22Rv1 (cell line): Measurements from ENCODE around the gene PFKFB2.

ENCODE experiments used
- ZFX ChIP-seq: fragments of 450-650 bp; IDR thresholded peaks from 2 replicates; pipeline ENCODE4 v1.6.1; 2017; ENCODE audit warnings: antibody characterized with exemption, borderline replicate concordance
- TF ChIP-seq, protein P1 (sequence below): fragments of 450-650 bp; IDR thresholded peaks from 2 replicates; pipeline ENCODE4 v1.5.1; 2017; ENCODE audit warnings: mild to moderate bottlenecking

- TF ChIP-seq, protein P1, sequence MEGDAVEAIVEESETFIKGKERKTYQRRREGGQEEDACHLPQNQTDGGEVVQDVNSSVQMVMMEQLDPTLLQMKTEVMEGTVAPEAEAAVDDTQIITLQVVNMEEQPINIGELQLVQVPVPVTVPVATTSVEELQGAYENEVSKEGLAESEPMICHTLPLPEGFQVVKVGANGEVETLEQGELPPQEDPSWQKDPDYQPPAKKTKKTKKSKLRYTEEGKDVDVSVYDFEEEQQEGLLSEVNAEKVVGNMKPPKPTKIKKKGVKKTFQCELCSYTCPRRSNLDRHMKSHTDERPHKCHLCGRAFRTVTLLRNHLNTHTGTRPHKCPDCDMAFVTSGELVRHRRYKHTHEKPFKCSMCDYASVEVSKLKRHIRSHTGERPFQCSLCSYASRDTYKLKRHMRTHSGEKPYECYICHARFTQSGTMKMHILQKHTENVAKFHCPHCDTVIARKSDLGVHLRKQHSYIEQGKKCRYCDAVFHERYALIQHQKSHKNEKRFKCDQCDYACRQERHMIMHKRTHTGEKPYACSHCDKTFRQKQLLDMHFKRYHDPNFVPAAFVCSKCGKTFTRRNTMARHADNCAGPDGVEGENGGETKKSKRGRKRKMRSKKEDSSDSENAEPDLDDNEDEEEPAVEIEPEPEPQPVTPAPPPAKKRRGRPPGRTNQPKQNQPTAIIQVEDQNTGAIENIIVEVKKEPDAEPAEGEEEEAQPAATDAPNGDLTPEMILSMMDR, result no peak
- no peak for TF ChIP-seq ZFX
These were observed 13.5 kb upstream of the PFKFB2 start for GRCh38 chr1:207039380-207040180.
